IPS DF 19.7 (cell line): ENCODE results near the gene TSEN15.

Experiments used
- DNase-seq: peaks from one replicate; pipeline ENCODE4 v3.0.0-alpha.2; 2013; ENCODE audit warnings: low read depth, low spot score

TSEN15 gene

DNA sequence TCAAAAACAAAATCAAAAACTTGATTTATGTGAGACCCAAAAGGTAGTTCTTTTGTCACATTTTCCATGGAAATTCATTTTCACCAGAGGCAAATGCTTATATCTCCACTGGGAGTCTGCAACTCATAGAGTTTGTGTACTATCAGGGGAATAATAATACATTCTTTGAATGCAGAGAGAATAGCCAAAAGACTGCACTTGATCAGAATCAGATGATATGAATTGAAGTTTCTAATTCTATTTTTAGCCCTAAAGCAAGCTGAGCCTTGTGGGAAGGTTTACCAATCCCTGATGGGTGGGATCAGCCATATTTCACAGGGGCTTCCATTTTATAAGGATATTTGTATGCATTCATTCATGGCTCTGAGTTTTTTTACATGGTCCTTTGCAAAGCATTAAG lies 49.6 kb downstream of the TSEN15 start:
- DNase-seq, result no peak

DNA sequence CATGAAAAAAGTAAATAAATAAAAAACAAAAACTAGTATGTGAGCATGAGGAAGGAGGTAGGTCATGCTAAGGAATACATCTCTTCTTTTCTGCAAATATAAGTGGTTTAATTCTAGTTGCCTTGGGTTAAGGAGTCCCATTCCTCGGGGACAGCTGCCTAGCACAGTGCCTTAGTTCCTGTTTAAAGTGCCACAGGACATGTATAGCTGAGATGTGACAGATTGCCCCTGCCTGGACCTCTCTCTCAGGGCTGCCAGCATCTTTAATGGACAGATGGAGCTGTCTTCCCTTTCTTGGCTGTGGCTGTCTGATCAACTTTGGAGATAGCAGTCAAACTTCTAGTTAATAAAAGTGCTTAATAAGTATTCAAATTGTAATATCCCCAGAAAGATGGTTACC lies 50.0 kb downstream of the TSEN15 start:
- DNase-seq, result no peak

DNA sequence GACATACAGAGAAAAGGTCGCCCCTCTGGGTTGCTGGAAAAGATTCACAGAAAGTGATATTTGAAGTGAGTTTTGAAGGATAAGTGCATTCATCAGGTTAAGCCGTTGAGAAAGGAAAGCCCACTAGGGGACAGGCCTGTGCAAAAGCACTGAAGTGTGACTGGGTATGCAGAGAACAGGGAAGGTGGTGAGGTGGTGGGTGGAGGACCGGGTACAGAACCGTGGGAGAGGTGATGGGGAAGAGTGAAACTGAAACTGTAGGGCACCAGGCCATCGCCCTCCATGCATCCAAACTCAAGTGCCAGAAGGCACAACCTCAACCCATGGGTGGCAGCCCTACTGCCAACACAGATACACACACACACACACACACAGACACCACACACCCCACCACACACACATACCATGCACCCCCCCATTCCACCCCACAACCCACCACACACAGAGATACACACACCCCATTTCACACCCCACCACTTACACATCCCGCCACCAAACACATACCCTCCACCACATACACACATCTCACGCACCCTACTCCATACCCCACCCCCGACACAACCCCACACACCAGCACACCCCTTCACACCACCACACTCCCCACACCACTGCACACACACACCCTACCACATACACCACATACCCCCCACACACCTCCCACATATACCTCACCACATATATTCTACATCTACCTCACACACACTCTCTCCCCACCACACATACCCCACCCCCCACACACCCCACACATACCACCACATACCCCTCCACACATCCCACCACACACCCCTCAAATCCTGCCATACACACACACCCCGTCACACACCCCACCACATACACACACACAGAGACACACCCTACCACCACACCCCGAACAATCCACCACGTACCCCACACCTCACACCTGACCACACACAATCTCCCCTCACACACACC lies 59.0 kb downstream of the TSEN15 start:
- no peak for DNase-seq

DNA sequence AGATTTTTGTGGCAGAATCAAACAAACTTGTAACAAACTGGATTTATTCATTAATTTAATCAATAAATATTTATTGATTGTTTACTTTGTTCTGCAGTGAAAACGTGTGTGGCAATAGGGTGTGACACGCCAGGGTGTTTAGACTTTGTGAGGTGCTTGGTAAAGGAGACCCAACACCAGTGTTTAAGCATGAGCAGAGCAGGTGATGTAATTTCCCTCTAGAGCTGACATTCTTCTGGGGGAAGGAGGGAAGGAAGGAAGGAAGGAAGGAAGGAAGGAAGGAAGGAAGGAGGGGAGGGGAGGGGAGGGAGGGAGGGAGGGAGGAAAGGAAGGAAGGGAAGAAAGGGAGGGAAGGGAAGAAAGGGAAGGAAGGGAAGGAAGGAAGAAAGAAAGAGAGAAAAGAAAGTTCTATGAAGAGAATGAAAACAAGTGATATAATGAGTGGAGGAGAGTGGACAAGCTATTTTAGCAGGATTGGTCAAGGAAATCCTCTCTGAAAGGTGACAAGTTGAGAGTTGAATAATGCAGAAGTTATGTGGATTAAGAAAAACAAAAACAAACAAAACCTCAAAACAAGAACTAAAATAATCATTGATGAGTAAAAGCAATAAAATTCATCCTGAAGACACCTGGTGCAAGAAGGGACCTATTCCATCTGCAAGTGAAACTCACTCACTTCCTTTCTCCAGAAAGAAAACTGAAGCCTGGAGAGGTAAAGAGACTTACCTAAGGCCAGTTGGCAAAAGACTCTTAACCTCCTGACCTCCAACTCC lies 60.8 kb downstream of the TSEN15 start:
- no peak for DNase-seq

DNA sequence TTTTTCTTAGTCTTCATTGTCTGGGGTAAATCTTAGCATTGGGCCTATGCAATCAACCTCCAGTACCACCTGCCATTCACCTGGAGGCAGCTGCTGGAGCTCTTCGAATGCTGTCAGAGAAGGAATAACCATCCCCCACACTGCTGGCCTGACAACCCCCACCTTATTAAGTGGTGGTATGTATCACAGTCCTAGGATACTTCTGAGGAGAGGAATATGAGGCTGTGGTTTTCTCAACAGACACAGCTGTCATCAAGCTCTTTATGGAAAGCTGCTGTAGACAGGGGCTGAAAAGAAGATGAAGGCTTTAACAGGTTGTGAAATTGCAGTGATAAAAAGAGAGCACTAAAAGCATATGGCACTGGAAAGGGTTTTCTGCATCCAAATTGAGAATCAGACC lies 61.7 kb downstream of the TSEN15 start:
- DNase-seq, result no peak

DNA sequence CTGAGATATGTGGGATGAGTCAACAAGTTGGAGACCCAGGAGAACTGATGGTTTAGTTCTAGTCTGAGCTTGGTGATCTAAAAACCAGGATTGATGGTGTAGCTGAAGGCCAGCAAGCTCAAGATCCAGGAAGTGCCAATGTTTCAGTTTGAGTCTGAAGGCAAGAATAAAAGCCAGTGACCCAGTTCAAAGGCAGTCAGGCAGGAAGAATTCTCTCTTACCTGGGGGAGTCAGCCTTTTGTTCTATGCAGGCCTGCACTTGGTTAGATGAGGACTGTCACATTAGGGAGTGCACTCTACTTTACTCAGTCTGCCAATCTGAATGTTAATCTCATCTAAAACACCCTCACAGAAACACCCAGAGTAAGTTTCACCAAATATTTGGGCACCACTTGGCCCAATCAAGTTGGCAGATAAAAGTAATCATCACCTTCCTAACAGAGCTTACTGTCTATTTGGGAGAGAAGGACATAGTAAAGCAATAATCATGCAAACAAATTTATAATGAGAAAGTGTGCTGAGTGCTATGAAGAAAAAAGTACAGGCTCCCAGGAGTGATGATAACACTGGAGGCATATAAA lies 63.4 kb downstream of the TSEN15 start:
- no peak for DNase-seq

DNA sequence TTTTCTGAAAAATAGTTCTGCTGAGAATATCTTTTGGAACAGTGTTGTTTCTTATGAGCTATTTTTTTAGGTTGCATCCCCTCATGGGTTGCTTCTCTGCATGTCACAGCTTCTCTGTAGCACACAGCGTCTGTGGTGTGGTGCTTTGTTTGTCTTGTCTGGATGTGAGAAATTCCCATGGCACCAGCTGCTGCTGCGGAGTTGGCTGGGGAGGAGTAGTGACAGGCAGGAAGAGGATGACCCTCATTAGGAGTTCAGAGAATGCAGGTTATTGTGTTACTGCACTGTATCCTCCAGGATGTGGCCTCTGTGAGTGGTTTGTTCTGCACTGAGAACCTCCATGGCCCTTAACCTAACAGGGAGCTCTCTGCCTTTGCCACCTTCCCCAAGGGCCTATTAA lies 64.8 kb downstream of the TSEN15 start:
- DNase-seq, result no peak

DNA sequence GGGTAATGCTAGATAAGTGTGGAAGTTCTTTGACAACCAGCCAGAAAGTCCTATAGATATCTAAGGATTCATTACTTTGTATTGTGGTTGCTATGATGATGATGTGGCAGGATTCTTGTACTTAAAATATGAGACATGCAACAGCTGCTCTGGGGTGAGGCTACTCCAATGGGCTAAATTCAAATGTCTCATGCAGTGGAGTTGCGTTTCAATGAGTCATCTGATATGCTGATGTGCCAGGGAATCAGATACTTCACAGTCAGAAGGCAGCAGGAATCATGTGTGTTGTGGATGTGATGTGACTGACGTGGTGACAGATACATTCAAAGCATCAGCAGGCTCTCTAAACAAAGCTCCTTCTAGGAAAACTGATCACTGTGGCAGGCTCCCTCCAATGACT lies 66.5 kb downstream of the TSEN15 start:
- no peak for DNase-seq
